Middle frontal gyrus (tissue), 1 donor: ENCODE measurements around the gene HSD3B2.

ENCODE experiments used
- DNase-seq: peaks from one replicate; pipeline ENCODE4 v3.0.0-alpha.2; 2015; ENCODE audit warnings: low spot score; ENCODE audit errors: extremely low spot score

Gene HSD3B2

GRCh38 chr1:119453021-119453420 lies 38.1 kb downstream of the HSD3B2 start:
- DNase-seq, result no peak

- DNase-seq, result no peak
These were observed 48.0 kb downstream of the HSD3B2 start for GRCh38 chr1:119462964-119463363.

GRCh38 chr1:119463569-119463968 lies 48.6 kb downstream of the HSD3B2 start:
- no peak for DNase-seq

- no peak for DNase-seq
These were observed 51.5 kb downstream of the HSD3B2 start for GRCh38 chr1:119466445-119466844.

GRCh38 chr1:119467219-119467618 lies 52.3 kb downstream of the HSD3B2 start:
- DNase-seq, result no peak

- DNase-seq, result no peak
These were observed 53.1 kb downstream of the HSD3B2 start for GRCh38 chr1:119467857-119468668.

- DNase-seq, result no peak
These were observed 54.8 kb downstream of the HSD3B2 start for GRCh38 chr1:119469741-119470140.

- no peak for DNase-seq
These were observed 55.4 kb downstream of the HSD3B2 start for GRCh38 chr1:119470377-119470776.

GRCh38 chr1:119470958-119471357 lies 56.0 kb downstream of the HSD3B2 start:
- no peak for DNase-seq

GRCh38 chr1:119471566-119471965 lies 56.6 kb downstream of the HSD3B2 start:
- no peak for DNase-seq

- DNase-seq, result no peak
These were observed 57.3 kb downstream of the HSD3B2 start for GRCh38 chr1:119472080-119472818.
